Smooth muscle cell (in vitro differentiated cells): ENCODE results near the gene SAP25. TPM values are rescaled to one million over a fixed set of nuclear protein-coding genes. Genes with fewer than 3 reads are reported as not detected.

ENCODE experiments used
- DNase-seq: peaks from one replicate; lab custom pipeline; 2025; ENCODE audit not compliant: unreplicated experiment; lab: John Stamatoyannopoulos, UW
- H2AFZ ChIP-seq: fragments of 200-600 bp; sonication (generic); 2 replicates; pipeline ENCODE4 v1.6.0; 2016; ENCODE audit warnings: antibody characterized with exemption, low read depth, mild to moderate bottlenecking
- H3F3A ChIP-seq: fragments of 200-600 bp; sonication (generic); 2 replicates; pipeline ENCODE4 v1.6.0; 2017; ENCODE audit warnings: antibody characterized with exemption, low read depth
- H3K27ac ChIP-seq: fragments of 200-600 bp; sonication (generic); 2 replicates; pipeline ENCODE4 v1.5.1; 2016; ENCODE audit warnings: low read depth, mild to moderate bottlenecking
- H3K27me3 ChIP-seq: fragments of 200-600 bp; sonication (generic); 2 replicates; pipeline ENCODE4 v1.6.1; 2016; ENCODE audit warnings: low read depth, mild to moderate bottlenecking
- H3K36me3 ChIP-seq: fragments of 200-600 bp; sonication (generic); 2 replicates; pipeline ENCODE4 v1.5.1; 2016; ENCODE audit warnings: low read depth
- H3K4me1 ChIP-seq: fragments of 200-600 bp; sonication (generic); 2 replicates; pipeline ENCODE4 v1.5.1; 2016; ENCODE audit warnings: low read depth
- H3K4me2 ChIP-seq: fragments of 200-600 bp; sonication (generic); 2 replicates; pipeline ENCODE4 v1.6.0; 2016; ENCODE audit warnings: mild to moderate bottlenecking
- H3K4me3 ChIP-seq: fragments of 200-600 bp; sonication (generic); 2 replicates; pipeline ENCODE4 v1.5.1; 2016; ENCODE audit warnings: mild to moderate bottlenecking
- H3K79me2 ChIP-seq: fragments of 200-600 bp; sonication (generic); 2 replicates; pipeline ENCODE4 v1.6.0; 2016; ENCODE audit warnings: low read depth, mild to moderate bottlenecking
- H3K9ac ChIP-seq: fragments of 200-600 bp; sonication (generic); 2 replicates; pipeline ENCODE4 v1.6.0; 2016; ENCODE audit warnings: low read depth
- H3K9me3 ChIP-seq: fragments of 200-600 bp; sonication (generic); replicated peaks from 2 replicates; pipeline ENCODE4 v1.5.1; 2016; ENCODE audit warnings: low read depth
- H4K20me1 ChIP-seq: fragments of 200-600 bp; sonication (generic); 2 replicates; pipeline ENCODE4 v1.6.0; 2016; ENCODE audit warnings: low read depth
- CTCF ChIP-seq: fragments of 200-600 bp; sonication (generic); IDR thresholded peaks from 2 replicates; pipeline ENCODE4 v1.5.1; 2017; ENCODE audit warnings: borderline replicate concordance, mild to moderate bottlenecking, antibody characterized with exemption; ENCODE audit not compliant: insufficient read depth, poor library complexity, severe bottlenecking
- WGBS: methylation state at CpG from one replicate; pipeline ENCODE4 v1.1.7; 2016; ENCODE audit warnings: low lambda C conversion rate; 5-methylcytosine and 5-hydroxymethylcytosine counted together
- polyA plus RNA-seq: library from polyadenylated mRNA; unstranded; fragments of >200 nt; fragmentation: Nextera tagmentation; extraction: Ambion mirVana; gene quantifications from 2 replicates; pipeline ENCODE4 v1.2.1, GENCODE V29; 2016
- total RNA-seq: library from RNA; depleted of rRNA; stranded (reverse); fragments of >200 nt; gene quantifications from 2 replicates; pipeline ENCODE4 v1.2.3, GENCODE V29; 2014

SAP25 gene
- total and polyA plus RNA-seq, 2 experiments from 2014 or later: 1.9 TPM; not detected in 1

GRCh38 chr7:100606313-100606712 lies 32.6 kb upstream of the SAP25 start:
- TF ChIP-seq CTCF: no peak
- Histone ChIP-seq H3K36me3 (no peaks in the 10 kb centered on the region), H3K4me2 (no peak overlapping the region), H3F3A (peaks cover 31% of the 10 kb centered on the region), H3K4me1 (peaks cover 19% of the 10 kb centered on the region), H3K27me3 (no peaks in the 10 kb centered on the region), H3K9ac (no peak overlapping the region), H2AFZ (no peak overlapping the region), H3K27ac (no peak overlapping the region), H3K9me3 (no peaks in the 10 kb centered on the region), H3K79me2 (peaks cover 3% of the 10 kb centered on the region), H4K20me1 (peaks cover 19% of the 10 kb centered on the region), H3K4me3 (no peak overlapping the region)
- DNase-seq: no peak
- WGBS: 93% methylated on average over 12 of the region's 12 CpGs

GRCh38 chr7:100604976-100605911 lies 31.5 kb upstream of the SAP25 start:
- 23% methylated on average over 51 of the region's 68 CpGs for WGBS
- TF ChIP-seq CTCF: no peak
- Histone ChIP-seq H3K9me3 (no peaks in the 10 kb centered on the region), H2AFZ (no peak overlapping the region), H3K36me3 (no peaks in the 10 kb centered on the region), H3K27ac (no peak overlapping the region), H3K79me2 (peaks cover 3% of the 10 kb centered on the region), H3K27me3 (no peaks in the 10 kb centered on the region), H4K20me1 (peaks cover 19% of the 10 kb centered on the region), H3F3A (peaks cover 25% of the 10 kb centered on the region), H3K4me2 (peak overlapping the region; percentile 95), H3K4me3 (peak overlapping the region; percentile 56), H3K9ac (no peak overlapping the region), H3K4me1 (peaks cover 19% of the 10 kb centered on the region)
- DNase-seq: no peak

- H2AFZ ChIP-seq: peak overlapping the region; percentile 59
- under 1% methylated on average over 37 of the region's 70 CpGs for whole genome bisulfite sequencing
These were observed 30.6 kb upstream of the SAP25 start for GRCh38 chr7:100604028-100604975.

More at GRCh38 chr7:100604028-100604975, 30.6 kb upstream of the SAP25 start:
- no peaks in the 10 kb centered on the region for H3K27me3 ChIP-seq
- peaks cover 3% of the 10 kb centered on the region for H3K79me2 ChIP-seq
- no peak overlapping the region for H3K9ac ChIP-seq
- TF ChIP-seq CTCF: peak; percentile 37
- peak overlapping the region; percentile 56 for H3K4me3 ChIP-seq
- peaks cover 25% of the 10 kb centered on the region for H3F3A ChIP-seq
- peaks cover 19% of the 10 kb centered on the region for H4K20me1 ChIP-seq
- H3K4me2 ChIP-seq: peak overlapping the region; percentile 95
- peaks cover 19% of the 10 kb centered on the region for H3K4me1 ChIP-seq
- peak; percentile 60 for DNase-seq
- no peaks in the 10 kb centered on the region for H3K9me3 ChIP-seq
- no peaks in the 10 kb centered on the region for H3K36me3 ChIP-seq
- H3K27ac ChIP-seq: peak overlapping the region; percentile 57
